ENCODE results near the gene UHRF2.
"Not testable (repeated sequence)": the region's sequence is repeated elsewhere in the genome, so short reads cannot be mapped to it uniquely, and the experiment has no call there.

Gene UHRF2

DNA sequence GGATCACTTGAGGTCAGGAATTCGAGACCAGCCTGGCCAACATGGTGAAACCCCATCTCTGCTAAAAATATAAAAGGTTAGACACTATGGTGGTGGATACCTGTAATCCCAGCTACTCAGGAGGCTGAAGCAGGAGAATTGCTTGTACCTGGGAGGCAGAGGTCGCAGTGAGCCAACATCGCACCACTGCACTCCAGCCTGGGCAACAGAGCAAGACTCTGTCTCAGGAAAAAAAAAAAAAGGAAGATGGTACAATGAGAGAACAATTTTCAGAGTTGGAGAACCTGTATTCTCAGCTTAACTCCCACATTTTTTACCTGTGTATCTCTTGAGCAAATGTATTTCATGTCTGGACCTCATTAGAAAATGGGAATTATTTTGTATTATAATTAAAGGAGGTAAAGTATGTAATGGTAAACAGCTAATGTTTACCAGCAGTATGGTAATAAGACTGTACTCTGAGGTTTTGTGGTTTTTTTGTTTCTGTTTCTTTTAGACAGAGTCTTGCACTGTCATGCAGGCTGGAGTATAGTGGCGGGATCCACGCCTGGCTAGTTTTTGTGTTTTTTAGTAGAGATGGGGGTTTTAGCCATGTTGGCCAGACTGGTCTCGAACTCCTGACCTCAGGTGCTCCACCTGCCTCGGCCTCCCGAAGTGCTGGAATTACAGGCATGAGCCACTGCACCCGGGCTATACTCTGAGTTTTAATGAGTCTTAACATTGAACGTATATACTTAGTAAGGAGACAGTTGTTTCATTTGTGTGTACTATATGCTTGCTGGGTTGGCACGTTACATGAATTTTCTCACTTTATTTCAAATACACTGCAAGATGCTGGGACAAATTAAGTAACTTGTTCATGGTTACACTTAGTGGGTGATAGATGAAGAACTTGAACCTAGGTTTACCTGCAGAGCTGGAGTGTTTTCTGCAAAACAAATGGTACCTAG is 16.2 kb downstream of the UHRF2 start:
- no peak for DNase-seq

- no peak for DNase-seq
Observed at GRCh38 chr9:6431038-6431437, 18.0 kb downstream of the UHRF2 start.

DNA sequence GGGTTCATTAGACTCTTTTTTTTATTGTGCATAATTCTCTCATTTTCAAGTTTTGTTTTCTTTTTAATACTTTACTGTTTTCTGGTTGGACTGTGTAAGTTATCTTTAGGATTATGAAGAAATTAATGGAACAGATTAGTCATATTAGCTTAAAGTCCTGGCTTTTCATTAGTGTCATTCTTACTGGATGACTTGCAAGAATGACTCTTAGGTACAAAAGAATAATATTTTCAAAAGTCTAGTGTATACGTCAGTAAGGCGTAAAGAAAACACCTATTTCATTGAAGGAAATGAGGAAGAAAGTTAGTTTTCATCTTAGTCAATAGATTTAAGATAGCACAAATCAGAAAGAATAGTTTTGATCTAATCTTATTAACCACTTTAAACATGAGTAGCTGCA is 20.4 kb downstream of the UHRF2 start:
- DNase-seq, result no peak

DNA sequence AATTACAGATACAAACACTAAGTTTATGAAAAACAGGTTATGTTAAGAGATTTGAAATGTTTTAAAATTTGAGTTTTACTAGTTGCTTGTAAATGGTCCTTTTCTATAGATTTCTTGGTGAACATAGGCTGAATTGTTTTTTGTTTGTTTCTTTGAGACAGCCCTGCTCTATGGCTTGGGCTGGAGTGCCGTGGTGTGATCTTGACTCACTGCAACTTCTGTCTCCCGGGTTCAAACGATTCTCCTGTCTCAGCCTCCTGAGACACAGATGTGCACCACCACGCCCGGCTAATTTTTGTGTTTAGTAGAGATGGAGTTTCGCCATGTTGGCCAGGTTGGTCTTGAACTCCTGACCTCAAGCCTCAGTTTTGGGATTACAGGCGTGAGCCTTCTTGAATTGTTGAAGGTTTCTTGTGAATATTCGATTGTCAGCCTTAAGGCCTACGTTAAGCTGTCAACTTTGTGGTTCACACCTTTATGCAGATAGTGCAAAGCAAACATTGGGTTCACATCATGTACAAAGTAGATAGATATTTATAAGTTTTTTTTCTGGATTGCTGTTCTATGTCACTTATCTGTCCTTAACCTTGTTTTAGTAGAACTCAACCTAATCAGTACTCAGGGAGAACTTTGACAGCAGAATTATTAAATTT is 26.2 kb downstream of the UHRF2 start:
- DNase-seq, result no peak

- DNase-seq, result no peak
Observed at GRCh38 chr9:6440405-6440804, 27.4 kb downstream of the UHRF2 start.

DNA sequence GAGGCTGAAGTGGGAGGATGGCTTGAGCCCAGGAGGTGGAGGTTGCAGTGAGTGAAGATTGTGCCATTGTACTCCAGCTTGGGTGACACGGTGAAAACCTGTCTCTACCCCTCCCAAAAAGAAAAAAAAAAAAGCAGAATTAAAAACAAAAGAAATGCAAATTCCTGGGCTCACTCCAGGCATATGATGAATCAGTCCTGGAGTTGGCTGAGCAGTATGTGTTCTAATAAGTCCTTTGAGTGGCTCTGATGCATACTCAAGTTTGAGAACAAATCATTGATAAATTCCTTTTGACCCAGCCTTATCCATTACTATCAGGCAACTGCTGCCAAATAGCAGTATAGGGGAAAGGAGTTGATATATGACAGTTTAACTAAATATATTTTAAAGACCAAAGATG is 28.3 kb downstream of the UHRF2 start:
- DNase-seq, result no peak

GRCh38 chr9:6443661-6444060 is 30.7 kb downstream of the UHRF2 start:
- no peak for DNase-seq

GRCh38 chr9:6444128-6444527 is 31.1 kb downstream of the UHRF2 start:
- DNase-seq, result no peak

GRCh38 chr9:6449086-6449485 is 36.1 kb downstream of the UHRF2 start:
- no peak for DNase-seq

DNA sequence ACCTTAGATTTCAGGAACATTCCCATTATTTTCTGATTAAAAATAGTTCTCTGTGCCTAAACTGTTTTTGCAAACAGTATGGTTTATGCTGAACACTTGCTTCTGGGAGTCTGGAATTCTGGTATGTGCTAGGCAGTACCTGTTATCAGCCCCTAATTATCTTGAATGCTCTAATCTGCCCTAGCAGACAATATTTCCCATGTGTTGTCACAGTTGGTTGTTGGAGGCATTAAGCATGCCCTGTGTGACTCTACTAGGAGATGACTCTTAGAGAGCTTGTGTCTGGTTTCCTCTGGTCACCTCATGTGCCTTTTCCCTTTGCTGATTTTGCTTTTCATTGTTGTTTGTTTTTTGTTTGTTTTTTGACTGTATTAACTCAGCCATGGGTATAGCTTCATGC is 36.6 kb downstream of the UHRF2 start:
- no peak for DNase-seq

DNA sequence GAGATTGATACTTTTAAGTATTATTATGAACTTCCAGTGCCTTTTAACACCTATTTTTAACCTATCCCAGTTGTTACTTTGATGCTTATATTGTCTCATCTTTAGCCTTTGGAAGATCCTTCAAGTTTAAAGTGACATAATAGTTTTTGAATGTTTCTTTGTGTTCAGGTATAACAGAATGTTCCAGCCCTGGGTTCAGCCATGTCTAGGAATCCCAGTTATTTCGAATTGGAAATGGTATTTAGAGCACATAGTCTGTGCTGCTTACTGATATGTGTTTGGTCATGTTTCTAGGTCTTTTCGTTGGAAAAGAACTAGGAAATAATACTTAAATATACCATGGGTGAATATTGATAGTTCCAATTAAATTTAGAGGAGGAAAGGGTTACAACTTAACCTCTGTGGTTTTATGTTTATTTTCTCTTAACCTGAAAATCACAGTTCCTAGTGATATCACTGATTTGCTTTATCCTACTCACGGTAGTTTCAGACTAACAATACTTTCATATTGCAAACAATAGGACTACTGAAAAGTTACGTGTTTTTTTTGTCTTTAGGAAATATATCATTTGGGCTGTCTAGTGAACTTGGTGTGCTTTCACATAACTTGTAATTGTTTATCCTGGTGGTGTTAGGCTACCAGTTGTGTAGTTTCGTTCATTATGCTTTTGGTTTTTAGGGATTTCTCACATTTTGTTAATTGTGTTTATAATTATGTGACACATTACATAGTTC is 37.8 kb downstream of the UHRF2 start:
- no peak for DNase-seq

DNA sequence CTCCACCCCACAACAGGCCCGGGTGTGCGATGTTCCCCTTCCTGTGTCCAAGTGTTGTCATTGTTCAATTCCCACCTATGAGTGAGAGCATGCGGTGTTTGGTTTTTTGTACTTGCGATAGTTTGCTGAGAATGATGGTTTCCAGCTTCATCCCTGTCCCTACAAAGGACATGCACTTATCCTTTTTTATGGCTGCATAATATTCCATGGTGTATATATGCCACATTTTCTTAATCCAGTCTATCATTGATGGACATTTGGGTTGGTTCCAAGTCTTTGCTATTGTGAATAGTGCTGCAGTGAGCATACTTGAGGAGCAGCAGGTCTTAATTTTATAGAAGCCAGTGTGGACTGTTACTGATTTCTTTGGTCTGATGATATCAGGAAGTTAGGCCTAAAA is 42.3 kb downstream of the UHRF2 start:
- not testable (repeated sequence) for DNase-seq

DNA sequence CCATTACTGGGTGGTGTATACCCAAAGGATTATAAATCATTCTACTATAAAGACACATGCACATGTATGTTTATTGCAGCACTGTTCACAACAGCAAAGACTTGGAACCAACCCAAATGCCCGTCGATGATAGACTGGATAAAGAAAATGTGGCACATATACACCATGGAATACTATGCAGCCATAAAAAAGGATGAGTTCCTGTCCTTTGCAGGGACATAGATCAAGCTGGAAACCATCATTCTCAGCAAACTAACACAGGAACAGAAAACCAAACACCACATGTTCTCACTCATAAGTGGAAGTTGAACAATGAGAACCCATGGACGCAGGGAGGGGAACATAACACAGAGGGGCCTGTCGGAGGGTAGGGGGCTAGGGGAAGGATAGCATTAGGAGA is 45.7 kb downstream of the UHRF2 start:
- not testable (repeated sequence) for DNase-seq

DNA sequence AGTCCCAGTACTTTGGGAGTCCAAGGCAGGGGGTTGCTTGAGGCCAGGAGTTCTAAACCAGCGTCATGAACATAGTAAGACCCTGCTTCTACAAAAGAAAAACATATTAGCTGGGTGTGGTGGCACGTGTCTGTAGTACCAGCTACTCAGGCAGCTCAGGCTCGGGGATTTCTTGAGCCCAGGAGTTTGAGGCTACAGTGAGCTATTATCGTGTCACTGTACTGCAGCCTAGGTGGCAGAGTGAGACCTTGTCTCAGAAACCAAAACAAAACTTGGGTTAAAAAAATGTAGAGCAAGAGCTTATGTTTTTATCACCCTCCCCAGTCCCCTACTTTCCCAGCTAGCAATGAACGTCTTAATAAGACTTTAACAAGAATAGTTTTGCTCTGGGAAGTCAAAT is 46.7 kb downstream of the UHRF2 start:
- no peak for DNase-seq

DNA sequence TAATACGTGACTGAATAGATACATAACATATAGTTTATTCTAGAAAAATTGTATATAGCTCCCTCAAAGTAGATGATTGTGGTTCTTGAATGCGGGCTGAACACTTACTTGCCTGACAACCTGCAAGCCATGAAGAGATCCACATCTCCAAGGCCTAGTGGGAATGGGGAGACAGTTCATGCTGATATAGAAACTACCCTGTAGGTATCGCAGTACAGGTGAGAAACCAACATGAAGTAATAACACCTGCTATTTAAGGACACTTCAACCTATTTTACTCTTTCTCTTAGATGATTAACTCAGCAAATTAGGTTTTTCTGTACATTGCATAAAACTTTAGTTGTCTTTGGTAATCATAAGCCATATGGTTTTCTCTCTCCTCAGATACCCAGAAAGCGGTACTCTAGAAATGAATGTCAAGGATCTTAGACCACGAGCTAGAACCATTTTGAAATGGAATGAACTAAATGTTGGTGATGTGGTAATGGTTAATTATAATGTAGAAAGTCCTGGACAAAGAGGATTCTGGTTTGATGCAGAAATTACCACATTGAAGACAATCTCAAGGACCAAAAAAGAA is 47.3 kb downstream of the UHRF2 start:
- DNase-seq, result no peak

DNA sequence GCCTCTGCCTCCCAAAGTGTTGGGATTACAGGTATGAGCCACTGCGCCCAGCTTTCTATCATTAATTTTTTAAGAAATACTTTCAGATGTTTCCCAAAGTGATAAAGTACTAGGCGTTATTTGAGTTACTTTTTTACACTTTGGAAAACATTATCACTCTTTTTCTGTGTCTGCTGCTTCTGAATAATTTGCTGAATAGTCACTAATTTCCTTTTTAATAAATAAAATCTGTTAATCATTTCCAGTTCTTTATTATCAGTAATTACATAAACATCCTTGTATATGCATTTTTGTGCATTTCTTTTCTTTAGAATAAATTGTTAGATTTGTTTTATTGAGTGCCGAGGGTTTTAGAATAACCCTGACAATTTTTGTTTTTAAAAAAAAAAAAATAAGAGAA is 48.6 kb downstream of the UHRF2 start:
- DNase-seq, result no peak

DNA sequence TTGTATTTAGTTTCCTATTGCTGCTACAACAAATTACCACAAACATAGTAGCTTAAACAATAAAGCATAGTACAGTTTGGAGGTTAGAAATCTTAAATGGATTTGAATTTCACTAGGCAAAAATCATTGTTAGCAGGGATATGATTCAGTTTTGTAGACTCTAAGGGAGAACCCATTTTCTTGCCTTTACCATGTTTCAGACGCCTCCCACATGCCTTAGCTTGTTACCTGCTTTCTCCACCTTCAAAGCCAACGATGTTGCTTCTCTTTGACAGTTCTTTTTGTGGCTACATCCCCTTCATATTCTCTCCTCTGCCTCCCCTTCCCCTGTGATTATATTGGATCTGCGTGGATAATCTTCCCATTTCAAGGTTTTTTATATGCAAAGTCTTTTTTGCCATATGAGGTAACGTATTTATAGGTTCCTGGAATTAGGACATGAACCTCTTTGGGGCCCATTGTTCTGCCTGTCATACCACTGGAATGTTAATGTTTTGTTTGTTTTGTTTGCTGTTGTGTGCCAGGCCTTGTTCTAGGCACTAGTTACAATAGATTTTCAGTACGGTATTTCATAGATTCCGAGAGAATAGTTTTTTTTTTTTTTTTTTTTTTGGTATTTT is 54.1 kb downstream of the UHRF2 start:
- DNase-seq, result no peak

DNA sequence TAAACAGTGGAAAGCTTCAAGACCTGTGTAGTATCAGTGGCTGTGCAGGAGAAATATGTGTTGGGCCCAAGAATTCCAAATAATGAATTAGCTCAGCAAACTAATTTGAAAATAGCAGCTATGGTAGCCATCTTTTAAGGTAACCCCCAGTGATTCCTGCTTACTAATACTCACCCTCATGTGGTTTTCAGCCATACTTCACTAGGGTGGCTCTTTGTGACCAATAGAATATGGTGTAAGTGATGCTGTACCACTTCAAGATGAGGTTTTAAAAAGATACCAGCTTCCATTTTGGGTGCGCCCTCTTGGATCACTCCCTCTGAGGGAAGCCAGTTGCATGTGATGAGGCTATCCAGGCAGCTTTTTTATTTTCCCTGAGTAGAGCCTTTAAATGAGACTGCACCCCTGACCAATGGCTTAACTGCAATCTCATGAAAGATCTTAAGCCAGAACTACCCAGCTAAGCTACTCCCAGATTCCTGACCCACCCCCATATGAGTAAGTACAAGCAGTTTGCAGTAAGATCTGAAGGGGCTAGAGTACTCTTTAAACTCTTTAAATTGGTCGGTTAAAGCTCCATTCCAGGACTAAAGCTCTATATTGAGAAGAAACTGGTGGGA is 58.3 kb downstream of the UHRF2 start:
- DNase-seq, result no peak

- DNase-seq, result no peak
Observed at GRCh38 chr9:6473151-6473550, 60.2 kb downstream of the UHRF2 start.

DNA sequence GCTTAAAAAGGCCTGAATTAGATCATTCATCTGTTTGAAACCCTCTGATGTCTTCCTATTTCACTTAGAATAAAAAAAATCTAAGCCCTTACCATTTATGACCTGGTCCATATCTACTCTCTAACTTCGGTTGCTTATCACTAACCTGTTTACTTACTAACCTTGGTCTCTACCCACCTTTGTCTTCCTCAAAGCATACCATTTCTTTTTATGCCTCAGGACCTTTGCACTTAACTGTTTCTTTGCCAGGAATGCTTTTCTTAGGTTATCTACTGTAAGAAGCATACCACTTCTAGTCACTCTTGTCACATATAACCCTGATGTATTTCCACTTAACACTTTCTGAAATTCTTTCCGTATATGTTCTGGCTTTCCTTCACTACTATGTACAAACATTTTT is 67.0 kb downstream of the UHRF2 start:
- DNase-seq, result no peak

DNA sequence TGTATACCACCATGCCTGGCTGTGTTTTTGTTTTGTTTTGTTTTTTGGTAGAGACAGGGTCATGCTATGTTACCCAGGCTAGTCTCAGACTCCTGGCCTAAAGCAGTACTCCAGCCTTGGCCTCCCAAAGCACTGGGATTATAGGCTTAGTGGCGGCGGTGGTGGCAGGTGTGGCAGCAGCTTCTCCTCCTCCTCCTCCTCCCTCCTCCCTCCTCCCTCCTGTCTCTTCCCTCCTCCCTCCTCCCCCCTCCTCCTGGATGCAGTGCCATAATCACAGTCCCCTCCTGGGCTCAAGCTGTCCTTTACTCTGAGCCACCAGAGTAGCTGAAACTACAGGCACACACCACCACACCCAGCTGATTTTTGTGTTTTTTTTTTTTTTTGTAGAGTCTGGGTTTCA is 71.2 kb downstream of the UHRF2 start:
- DNase-seq, result no peak

- no peak for DNase-seq
Observed at GRCh38 chr9:6488395-6488794, 75.4 kb downstream of the UHRF2 start.
